ENCODE results near the gene SYTL5. TPM values are rescaled to one million over a fixed set of nuclear protein-coding genes. Genes with fewer than 3 reads are reported as not detected.

The SYTL5 gene
- total RNA-seq, 1 donor from 2014 or later: not detected

GRCh38 chrX:38041237-38041636 is 34.9 kb downstream of the SYTL5 start:
- Mint-ChIP-seq H3K4me1 (ENCODE audit: low read depth) (peaks cover 3% of the 10 kb centered on the region), H3K27ac (no peak overlapping the region), H3K9me3 (no peaks in the 10 kb centered on the region), H3K36me3 (ENCODE audit: low read depth) (no peaks in the 10 kb centered on the region), H3K27me3 (ENCODE audit: low read depth) (peaks cover 1% of the 10 kb centered on the region), H3K4me3 (ENCODE audit: low read depth) (no peak overlapping the region)
- intact Hi-C loops (cut with micrococcal nuclease): no loop called here
- no peak for DNase-seq (ENCODE audit: low spot score)

GRCh38 chrX:38044701-38045100 is 38.3 kb downstream of the SYTL5 start:
- H3K27ac Mint-ChIP-seq: no peak overlapping the region
- intact Hi-C loops (cut with micrococcal nuclease): no loop called here
- no peaks in the 10 kb centered on the region for H3K4me1 Mint-ChIP-seq (ENCODE audit: low read depth)
- DNase-seq (ENCODE audit: low spot score): no peak
- H3K4me3 Mint-ChIP-seq (ENCODE audit: low read depth): no peak overlapping the region
- no peaks in the 10 kb centered on the region for H3K9me3 Mint-ChIP-seq
- peaks cover 1% of the 10 kb centered on the region for H3K27me3 Mint-ChIP-seq (ENCODE audit: low read depth)
- H3K36me3 Mint-ChIP-seq (ENCODE audit: low read depth): no peaks in the 10 kb centered on the region

GRCh38 chrX:38045538-38046096 is 39.3 kb downstream of the SYTL5 start:
- Mint-ChIP-seq H3K9me3 (no peaks in the 10 kb centered on the region), H3K36me3 (ENCODE audit: low read depth) (no peaks in the 10 kb centered on the region), H3K27ac (no peak overlapping the region), H3K4me3 (ENCODE audit: low read depth) (no peak overlapping the region), H3K27me3 (ENCODE audit: low read depth) (peaks cover under 1% of the 10 kb centered on the region), H3K4me1 (ENCODE audit: low read depth) (no peaks in the 10 kb centered on the region)
- intact Hi-C loops (cut with micrococcal nuclease): no loop called here
- no peak for DNase-seq (ENCODE audit: low spot score)

GRCh38 chrX:38048886-38049285 is 42.5 kb downstream of the SYTL5 start:
- H3K9me3 Mint-ChIP-seq: no peaks in the 10 kb centered on the region
- H3K27ac Mint-ChIP-seq: no peak overlapping the region
- H3K36me3 Mint-ChIP-seq (ENCODE audit: low read depth): no peaks in the 10 kb centered on the region
- no peak for DNase-seq (ENCODE audit: low spot score)
- peaks cover 3% of the 10 kb centered on the region for H3K4me1 Mint-ChIP-seq (ENCODE audit: low read depth)
- intact Hi-C loops (cut with micrococcal nuclease): no loop called here
- no peaks in the 10 kb centered on the region for H3K27me3 Mint-ChIP-seq (ENCODE audit: low read depth)
- no peak overlapping the region for H3K4me3 Mint-ChIP-seq (ENCODE audit: low read depth)

- intact Hi-C loops (cut with micrococcal nuclease): loop anchor here (5.0 kb wide), 1 partner anchor 74 kb away; no protein-coding TSS in a partner anchor
- Mint-ChIP-seq H3K4me3 (ENCODE audit: low read depth) (no peak overlapping the region), H3K36me3 (ENCODE audit: low read depth) (no peaks in the 10 kb centered on the region), H3K4me1 (ENCODE audit: low read depth) (peaks cover 3% of the 10 kb centered on the region), H3K27me3 (ENCODE audit: low read depth) (no peaks in the 10 kb centered on the region), H3K9me3 (no peaks in the 10 kb centered on the region), H3K27ac (no peak overlapping the region)
- DNase-seq (ENCODE audit: low spot score): no peak
These were observed 44.5 kb downstream of the SYTL5 start for GRCh38 chrX:38050806-38051205.

- intact Hi-C loops (cut with micrococcal nuclease): loop anchor here (5.0 kb wide), 1 partner anchor 75 kb away; no protein-coding TSS in a partner anchor
These were observed 45.7 kb downstream of the SYTL5 start for GRCh38 chrX:38052096-38052495.

GRCh38 chrX:38055170-38055847 is 49.0 kb downstream of the SYTL5 start:
- Mint-ChIP-seq H3K9me3 (no peaks in the 10 kb centered on the region), H3K4me1 (ENCODE audit: low read depth) (peaks cover 3% of the 10 kb centered on the region), H3K27me3 (ENCODE audit: low read depth) (peaks cover 4% of the 10 kb centered on the region), H3K4me3 (ENCODE audit: low read depth) (no peak overlapping the region), H3K27ac (no peak overlapping the region), H3K36me3 (ENCODE audit: low read depth) (no peaks in the 10 kb centered on the region)
- no peak for DNase-seq (ENCODE audit: low spot score)
- intact Hi-C loops (cut with micrococcal nuclease): no loop called here

More at GRCh38 chrX:38052096-38052495, 45.7 kb downstream of the SYTL5 start:
- Mint-ChIP-seq H3K4me1 (ENCODE audit: low read depth) (peaks cover 3% of the 10 kb centered on the region), H3K36me3 (ENCODE audit: low read depth) (no peaks in the 10 kb centered on the region), H3K9me3 (no peaks in the 10 kb centered on the region), H3K27ac (no peak overlapping the region), H3K4me3 (ENCODE audit: low read depth) (no peak overlapping the region), H3K27me3 (ENCODE audit: low read depth) (no peaks in the 10 kb centered on the region)
- DNase-seq (ENCODE audit: low spot score): no peak

- Mint-ChIP-seq H3K27me3 (ENCODE audit: low read depth) (peaks cover 4% of the 10 kb centered on the region), H3K9me3 (no peaks in the 10 kb centered on the region), H3K4me3 (ENCODE audit: low read depth) (no peak overlapping the region), H3K36me3 (ENCODE audit: low read depth) (no peaks in the 10 kb centered on the region), H3K4me1 (ENCODE audit: low read depth) (peaks cover 1% of the 10 kb centered on the region), H3K27ac (no peak overlapping the region)
- intact Hi-C loops (cut with micrococcal nuclease): no loop called here
- DNase-seq (ENCODE audit: low spot score): no peak
These were observed 54.1 kb downstream of the SYTL5 start for GRCh38 chrX:38060331-38060878.

- no peak overlapping the region for H3K27ac Mint-ChIP-seq
- no peak for DNase-seq (ENCODE audit: low spot score)
- no peak overlapping the region for H3K4me3 Mint-ChIP-seq (ENCODE audit: low read depth)
- intact Hi-C loops (cut with micrococcal nuclease): no loop called here
- H3K9me3 Mint-ChIP-seq: no peaks in the 10 kb centered on the region
- peaks cover 1% of the 10 kb centered on the region for H3K4me1 Mint-ChIP-seq (ENCODE audit: low read depth)
- H3K36me3 Mint-ChIP-seq (ENCODE audit: low read depth): no peaks in the 10 kb centered on the region
- peaks cover 4% of the 10 kb centered on the region for H3K27me3 Mint-ChIP-seq (ENCODE audit: low read depth)
These were observed 55.0 kb downstream of the SYTL5 start for GRCh38 chrX:38061335-38061734.

- no peak for DNase-seq (ENCODE audit: low spot score)
- H3K4me3 Mint-ChIP-seq (ENCODE audit: low read depth): no peak overlapping the region
These were observed 60.6 kb downstream of the SYTL5 start for GRCh38 chrX:38066934-38067333.

GRCh38 chrX:38069273-38069672 is 62.9 kb downstream of the SYTL5 start:
- no peaks in the 10 kb centered on the region for H3K9me3 Mint-ChIP-seq
- DNase-seq (ENCODE audit: low spot score): no peak
- H3K4me1 Mint-ChIP-seq (ENCODE audit: low read depth): peaks cover 3% of the 10 kb centered on the region
- no peaks in the 10 kb centered on the region for H3K27me3 Mint-ChIP-seq (ENCODE audit: low read depth)
- no peaks in the 10 kb centered on the region for H3K36me3 Mint-ChIP-seq (ENCODE audit: low read depth)
- intact Hi-C loops (cut with micrococcal nuclease): no loop called here
- no peak overlapping the region for H3K27ac Mint-ChIP-seq
- no peak overlapping the region for H3K4me3 Mint-ChIP-seq (ENCODE audit: low read depth)

More at GRCh38 chrX:38066934-38067333, 60.6 kb downstream of the SYTL5 start:
- Mint-ChIP-seq H3K27me3 (ENCODE audit: low read depth) (no peaks in the 10 kb centered on the region), H3K36me3 (ENCODE audit: low read depth) (no peaks in the 10 kb centered on the region), H3K4me1 (ENCODE audit: low read depth) (peaks cover 3% of the 10 kb centered on the region), H3K9me3 (no peaks in the 10 kb centered on the region), H3K27ac (no peak overlapping the region)
- intact Hi-C loops (cut with micrococcal nuclease): no loop called here

GRCh38 chrX:38069991-38070390 is 63.6 kb downstream of the SYTL5 start:
- intact Hi-C loops (cut with micrococcal nuclease): no loop called here
- H3K4me1 Mint-ChIP-seq (ENCODE audit: low read depth): peaks cover 3% of the 10 kb centered on the region
- no peaks in the 10 kb centered on the region for H3K36me3 Mint-ChIP-seq (ENCODE audit: low read depth)
- DNase-seq (ENCODE audit: low spot score): no peak
- no peaks in the 10 kb centered on the region for H3K9me3 Mint-ChIP-seq
- no peaks in the 10 kb centered on the region for H3K27me3 Mint-ChIP-seq (ENCODE audit: low read depth)
- H3K27ac Mint-ChIP-seq: no peak overlapping the region
- H3K4me3 Mint-ChIP-seq (ENCODE audit: low read depth): no peak overlapping the region

GRCh38 chrX:38079463-38079862 is 73.1 kb downstream of the SYTL5 start:
- no peaks in the 10 kb centered on the region for H3K36me3 Mint-ChIP-seq (ENCODE audit: low read depth)
- no peaks in the 10 kb centered on the region for H3K9me3 Mint-ChIP-seq
- H3K4me1 Mint-ChIP-seq (ENCODE audit: low read depth): no peaks in the 10 kb centered on the region
- H3K27me3 Mint-ChIP-seq (ENCODE audit: low read depth): peaks cover 2% of the 10 kb centered on the region
- H3K4me3 Mint-ChIP-seq (ENCODE audit: low read depth): no peak overlapping the region
- no peak for DNase-seq (ENCODE audit: low spot score)
- no peak overlapping the region for H3K27ac Mint-ChIP-seq
- intact Hi-C loops (cut with micrococcal nuclease): no loop called here
